GM21723 (cell line): ENCODE results near the gene CAV3.

ENCODE experiments used
- ATAC-seq: cut with Tn5 transposase; IDR thresholded peaks from one replicate; pipeline ENCODE4 v1.9.1; 2021; ENCODE audit warnings: mild to moderate bottlenecking, moderate library complexity; ENCODE audit not compliant: unreplicated experiment

CAV3 gene

GRCh38 chr3:8734137-8734878, 706 bp downstream of the CAV3 start:
- no peak for ATAC-seq

GRCh38 chr3:8734908-8735307, 1.3 kb downstream of the CAV3 start:
- no peak for ATAC-seq

GRCh38 chr3:8736436-8736835, 2.8 kb downstream of the CAV3 start:
- no peak for ATAC-seq

- no peak for ATAC-seq
Measured at GRCh38 chr3:8737301-8737700, 3.7 kb downstream of the CAV3 start.

GRCh38 chr3:8737823-8738222, 4.2 kb downstream of the CAV3 start:
- ATAC-seq, result no peak

GRCh38 chr3:8738639-8739038, 5.0 kb downstream of the CAV3 start:
- ATAC-seq, result no peak

GRCh38 chr3:8739757-8740504, 6.3 kb downstream of the CAV3 start:
- no peak for ATAC-seq

GRCh38 chr3:8741581-8742261, 8.1 kb downstream of the CAV3 start:
- ATAC-seq, result no peak

- no peak for ATAC-seq
Measured at GRCh38 chr3:8743021-8743601, 9.5 kb downstream of the CAV3 start.

GRCh38 chr3:8743911-8744310, 10.3 kb downstream of the CAV3 start:
- no peak for ATAC-seq

GRCh38 chr3:8745619-8746370, 12.2 kb downstream of the CAV3 start:
- no peak for ATAC-seq

GRCh38 chr3:8746780-8747345, 13.3 kb downstream of the CAV3 start:
- ATAC-seq, result no peak

- ATAC-seq, result no peak
Measured at GRCh38 chr3:8749316-8749715, 15.7 kb downstream of the CAV3 start.

- ATAC-seq, result no peak
Measured at GRCh38 chr3:8752832-8753231, 19.2 kb downstream of the CAV3 start.

GRCh38 chr3:8755097-8755496, 21.5 kb downstream of the CAV3 start:
- ATAC-seq, result no peak

GRCh38 chr3:8755564-8756237, 22.1 kb downstream of the CAV3 start:
- no peak for ATAC-seq

GRCh38 chr3:8756671-8757070, 23.1 kb downstream of the CAV3 start:
- ATAC-seq, result no peak

- ATAC-seq, result peak; percentile 55
Measured at GRCh38 chr3:8757551-8758518, 24.2 kb downstream of the CAV3 start.
